DOHH2 (cell line): ENCODE measurements around the gene RFXANK.

Source experiments
- H3F3A ChIP-seq: fragments of 200-600 bp; sonication (generic), shearing (Covaris generic); 2 replicates; pipeline ENCODE4 v1.6.0; 2016; ENCODE audit warnings: antibody characterized with exemption, mild to moderate bottlenecking; ENCODE audit not compliant: control insufficient read depth, insufficient read depth
- H3K27ac ChIP-seq: fragments of 200-600 bp; sonication (generic); 2 replicates; pipeline ENCODE4 v1.5.1; 2014; ENCODE audit warnings: low read depth, mild to moderate bottlenecking, low read length, moderate library complexity
- H3K27me3 ChIP-seq: fragments of 200-600 bp; sonication (generic); 2 replicates; pipeline ENCODE4 v1.6.1; 2014; ENCODE audit warnings: mild to moderate bottlenecking, low read length, mixed read lengths; ENCODE audit not compliant: control insufficient read depth
- H3K36me3 ChIP-seq: fragments of 200-600 bp; sonication (generic); 2 replicates; pipeline ENCODE4 v1.6.1; 2014; ENCODE audit warnings: mild to moderate bottlenecking, low read length, moderate library complexity, mixed read lengths; ENCODE audit not compliant: control insufficient read depth
- H3K4me1 ChIP-seq: fragments of 200-600 bp; sonication (generic); 2 replicates; pipeline ENCODE4 v1.6.1; 2014; ENCODE audit warnings: mild to moderate bottlenecking, low read length, mixed read lengths; ENCODE audit not compliant: control insufficient read depth
- H3K4me2 ChIP-seq: fragments of 200-600 bp; sonication (generic); 2 replicates; pipeline ENCODE4 v1.6.0; 2014; ENCODE audit warnings: mild to moderate bottlenecking, low read length, moderate library complexity
- H3K4me3 ChIP-seq: fragments of 200-600 bp; sonication (generic); 2 replicates; pipeline ENCODE4 v1.5.1; 2014; ENCODE audit warnings: mild to moderate bottlenecking, low read length, mixed read lengths
- H3K79me2 ChIP-seq: fragments of 200-600 bp; sonication (generic); 2 replicates; pipeline ENCODE4 v1.6.1; 2014; ENCODE audit warnings: mild to moderate bottlenecking, low read length, mixed read lengths; ENCODE audit not compliant: control insufficient read depth
- H3K9me2 ChIP-seq: fragments of 200-600 bp; sonication (generic); replicated peaks from 2 replicates; pipeline ENCODE4 v1.6.1; 2014; ENCODE audit warnings: mild to moderate bottlenecking, low read length, mixed read lengths; ENCODE audit not compliant: control insufficient read depth
- H3K9me3 ChIP-seq: fragments of 200-600 bp; sonication (generic); 2 replicates; pipeline ENCODE4 v1.6.1; 2014; ENCODE audit warnings: antibody characterized with exemption, low read length, mixed read lengths; ENCODE audit not compliant: control insufficient read depth, insufficient read depth
- H4K20me1 ChIP-seq: fragments of 200-600 bp; sonication (generic); 2 replicates; pipeline ENCODE4 v1.6.0; 2014; ENCODE audit warnings: low read depth, mild to moderate bottlenecking, antibody characterized with exemption, low read length, moderate library complexity; ENCODE audit not compliant: control insufficient read depth, insufficient read depth
- EZH2phosphoT487 ChIP-seq: fragments of 200-600 bp; sonication (generic); IDR thresholded peaks from 2 replicates; pipeline ENCODE4 v1.6.1; 2017; ENCODE audit warnings: borderline replicate concordance, mild to moderate bottlenecking, antibody characterized with exemption, low read length, moderate library complexity, mixed read lengths
- TF ChIP-seq, protein P1 (sequence below): fragments of 200-600 bp; sonication (generic); IDR thresholded peaks from one replicate; pipeline ENCODE4 v1.5.1; 2014; ENCODE audit warnings: antibody characterized with exemption, mild to moderate bottlenecking, low read depth, low read length; ENCODE audit not compliant: poor library complexity, severe bottlenecking

The RFXANK gene

DNA sequence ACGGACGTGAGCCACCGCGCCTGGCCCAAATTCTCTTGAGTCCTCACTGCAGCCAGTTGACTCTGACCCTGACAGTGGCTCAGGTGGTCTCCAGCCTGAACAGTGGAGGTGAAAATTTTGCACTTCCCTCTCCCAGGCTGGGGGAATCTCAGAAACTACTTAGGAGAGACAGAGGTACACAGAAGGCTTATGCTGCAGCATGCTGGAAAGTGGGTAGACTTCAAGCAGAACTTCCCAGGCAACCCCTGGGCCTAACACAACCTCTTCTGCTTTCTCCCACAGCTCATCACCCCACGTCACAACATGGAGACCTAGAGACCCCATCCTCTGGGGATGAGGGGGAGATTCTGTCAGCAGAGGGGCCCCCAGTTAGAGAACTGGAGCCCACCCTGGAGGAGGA is 34.1 kb downstream of the RFXANK start:
- peaks cover 15% of the 10 kb centered on the region for H3K27me3 ChIP-seq
- H3K36me3 ChIP-seq: no peaks in the 10 kb centered on the region
- H3K79me2 ChIP-seq: no peaks in the 10 kb centered on the region
- H3K27ac ChIP-seq: no peak overlapping the region
- no peaks in the 10 kb centered on the region for H4K20me1 ChIP-seq
- peaks cover 11% of the 10 kb centered on the region for H3K4me1 ChIP-seq
- no peaks in the 10 kb centered on the region for H3K9me3 ChIP-seq
- H3K4me3 ChIP-seq: no peak overlapping the region
- no peak overlapping the region for H3K4me2 ChIP-seq
- TF ChIP-seq EZH2phosphoT487: no peak
- TF ChIP-seq, protein P1, sequence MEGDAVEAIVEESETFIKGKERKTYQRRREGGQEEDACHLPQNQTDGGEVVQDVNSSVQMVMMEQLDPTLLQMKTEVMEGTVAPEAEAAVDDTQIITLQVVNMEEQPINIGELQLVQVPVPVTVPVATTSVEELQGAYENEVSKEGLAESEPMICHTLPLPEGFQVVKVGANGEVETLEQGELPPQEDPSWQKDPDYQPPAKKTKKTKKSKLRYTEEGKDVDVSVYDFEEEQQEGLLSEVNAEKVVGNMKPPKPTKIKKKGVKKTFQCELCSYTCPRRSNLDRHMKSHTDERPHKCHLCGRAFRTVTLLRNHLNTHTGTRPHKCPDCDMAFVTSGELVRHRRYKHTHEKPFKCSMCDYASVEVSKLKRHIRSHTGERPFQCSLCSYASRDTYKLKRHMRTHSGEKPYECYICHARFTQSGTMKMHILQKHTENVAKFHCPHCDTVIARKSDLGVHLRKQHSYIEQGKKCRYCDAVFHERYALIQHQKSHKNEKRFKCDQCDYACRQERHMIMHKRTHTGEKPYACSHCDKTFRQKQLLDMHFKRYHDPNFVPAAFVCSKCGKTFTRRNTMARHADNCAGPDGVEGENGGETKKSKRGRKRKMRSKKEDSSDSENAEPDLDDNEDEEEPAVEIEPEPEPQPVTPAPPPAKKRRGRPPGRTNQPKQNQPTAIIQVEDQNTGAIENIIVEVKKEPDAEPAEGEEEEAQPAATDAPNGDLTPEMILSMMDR: no peak
- H3F3A ChIP-seq: no peaks in the 10 kb centered on the region
- no peaks in the 10 kb centered on the region for H3K9me2 ChIP-seq

DNA sequence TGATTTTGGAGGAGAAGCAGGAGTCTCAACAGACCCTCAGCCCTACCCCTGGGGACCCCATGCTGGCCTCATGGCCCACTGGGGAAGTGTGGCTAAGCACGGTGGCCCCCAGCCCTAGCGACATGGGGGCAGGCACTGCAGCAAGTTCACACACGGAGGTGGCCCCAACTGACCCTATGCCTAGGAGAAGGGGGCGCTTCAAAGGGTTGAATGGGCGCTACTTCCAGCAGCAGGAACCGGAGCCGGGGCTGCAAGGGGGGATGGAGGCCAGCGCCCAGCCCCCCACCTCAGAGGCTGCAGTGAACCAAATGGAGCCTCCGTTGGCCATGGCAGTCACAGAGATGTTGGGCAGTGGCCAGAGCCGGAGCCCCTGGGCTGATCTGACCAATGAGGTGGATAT is 34.6 kb downstream of the RFXANK start:
- Histone ChIP-seq H3K4me1 (peaks cover 11% of the 10 kb centered on the region), H4K20me1 (no peaks in the 10 kb centered on the region), H3K79me2 (no peaks in the 10 kb centered on the region), H3K4me3 (no peak overlapping the region), H3F3A (no peaks in the 10 kb centered on the region), H3K27ac (no peak overlapping the region), H3K9me3 (no peaks in the 10 kb centered on the region), H3K4me2 (no peak overlapping the region), H3K27me3 (peaks cover 15% of the 10 kb centered on the region), H3K9me2 (no peaks in the 10 kb centered on the region), H3K36me3 (no peaks in the 10 kb centered on the region)
- TF ChIP-seq EZH2phosphoT487: no peak
- TF ChIP-seq, protein P1: no peak

DNA sequence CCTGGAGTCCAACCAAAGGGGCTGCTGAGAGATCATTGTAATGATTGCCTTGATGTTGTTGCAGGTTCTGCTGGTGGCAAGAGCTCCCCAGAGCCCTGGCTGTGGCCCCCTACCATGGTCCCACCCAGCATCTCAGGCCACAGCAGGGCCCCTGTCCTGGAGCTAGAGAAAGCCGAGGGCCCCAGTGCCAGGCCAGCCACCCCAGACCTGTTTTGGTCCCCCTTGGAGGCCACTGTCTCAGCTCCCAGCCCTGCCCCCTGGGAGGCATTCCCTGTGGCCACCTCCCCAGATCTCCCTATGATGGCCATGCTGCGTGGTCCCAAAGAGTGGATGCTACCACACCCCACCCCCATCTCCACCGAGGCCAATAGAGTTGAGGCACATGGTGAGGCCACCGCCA is 35.2 kb downstream of the RFXANK start:
- TF ChIP-seq EZH2phosphoT487: no peak
- TF ChIP-seq, protein P1: no peak
- Histone ChIP-seq H3K36me3 (no peaks in the 10 kb centered on the region), H3K9me2 (no peaks in the 10 kb centered on the region), H3K4me2 (no peak overlapping the region), H3K79me2 (no peaks in the 10 kb centered on the region), H3F3A (no peaks in the 10 kb centered on the region), H3K4me1 (peaks cover 11% of the 10 kb centered on the region), H3K27ac (no peak overlapping the region), H3K9me3 (no peaks in the 10 kb centered on the region), H3K27me3 (peaks cover 15% of the 10 kb centered on the region), H3K4me3 (no peak overlapping the region), H4K20me1 (no peaks in the 10 kb centered on the region)

DNA sequence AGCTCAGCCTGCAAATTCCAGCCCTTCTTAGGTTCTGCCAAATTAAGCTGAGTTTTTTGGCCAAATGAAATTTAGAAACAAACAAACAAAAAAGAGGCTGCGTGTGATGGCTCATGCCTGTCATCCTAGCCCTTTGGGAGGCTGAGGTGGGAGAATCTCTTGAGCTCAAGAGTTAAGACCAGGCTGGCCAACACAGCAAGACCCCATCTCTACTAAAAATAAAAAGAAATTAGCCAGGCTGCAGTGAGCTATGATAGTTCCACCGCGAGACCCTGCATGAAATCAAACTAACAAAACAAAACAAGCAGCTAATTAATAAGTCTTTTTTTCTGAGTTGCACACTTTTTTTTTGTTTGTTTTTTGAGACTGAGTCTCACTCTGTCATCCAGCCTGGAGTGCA is 37.6 kb downstream of the RFXANK start:
- no peaks in the 10 kb centered on the region for H3F3A ChIP-seq
- no peaks in the 10 kb centered on the region for H3K36me3 ChIP-seq
- H3K27me3 ChIP-seq: peaks cover 6% of the 10 kb centered on the region
- H3K27ac ChIP-seq: no peak overlapping the region
- no peak for TF ChIP-seq EZH2phosphoT487
- TF ChIP-seq, protein P1: no peak
- no peak overlapping the region for H3K4me2 ChIP-seq
- peaks cover 11% of the 10 kb centered on the region for H3K9me3 ChIP-seq
- no peak overlapping the region for H3K4me3 ChIP-seq
- H3K4me1 ChIP-seq: peaks cover 10% of the 10 kb centered on the region
- no peaks in the 10 kb centered on the region for H3K9me2 ChIP-seq
- H4K20me1 ChIP-seq: no peaks in the 10 kb centered on the region
- H3K79me2 ChIP-seq: no peaks in the 10 kb centered on the region
